Endothelial cell of umbilical vein (primary cell): ENCODE results near the gene EIF1AX. TPM values are rescaled to one million over a fixed set of nuclear protein-coding genes. Genes with fewer than 3 reads are reported as not detected.

Experiments
- BruUV-seq: library from RNA; stranded (reverse); fragments of 400-500 nt; replicated peaks from 2 replicates; lab custom pipeline; 2021; lab: Mats Ljungman, UMichigan
- CTCF ChIA-PET: fragments of 300-600, 350-600 bp; sonication (Branson Sonifier 250); formaldehyde crosslinking; loops from one replicate; lab custom pipeline; 2021; ENCODE audit warnings: antibody characterized with exemption, inconsistent platforms; lab: Charles Lee
- POLR2A ChIA-PET: fragments of 300-600, 350-600 bp; sonication (Branson Sonifier 250); formaldehyde crosslinking; loops from one replicate; lab custom pipeline; 2021; ENCODE audit warnings: antibody characterized with exemption, inconsistent platforms; lab: Charles Lee
- DNase-seq: peaks from one replicate; pipeline ENCODE4 v3.0.0-alpha.2; 2011; ENCODE audit warnings: low read depth, low spot score
- FAIRE-seq: peaks from 2 replicates; lab custom pipeline; 2011; peaks lifted over from hg19 to GRCh38; lab: Jason Lieb, UNC
- H2AFZ ChIP-seq: 2 replicates; pipeline ENCODE4 v1.6.0; 2012; ENCODE audit warnings: low read depth, low read length, control low read depth, inconsistent platforms
- H3K27ac ChIP-seq: 2 replicates; pipeline ENCODE4 v1.5.1; 2011; ENCODE audit warnings: low read depth, mild to moderate bottlenecking, control low read depth, low read length, moderate library complexity; ENCODE audit not compliant: insufficient read depth
- H3K27me3 ChIP-seq, 2 experiments: 2 replicates each; pipeline versions ENCODE4 v1.6.0 to v1.6.1; 2011; ENCODE audit warnings: low read length in 2 of 2, mixed read lengths in 1 of 2; ENCODE audit not compliant: control insufficient read depth in 2 of 2, insufficient read depth in 2 of 2
- H3K36me3 ChIP-seq, 2 experiments: 2 replicates in 1 of 2; 3 replicates in 1 of 2; pipeline ENCODE4 v1.5.1; 2011; ENCODE audit warnings: low read length in 2 of 2, mild to moderate bottlenecking in 1 of 2, moderate library complexity in 1 of 2; ENCODE audit not compliant: control insufficient read depth in 2 of 2, insufficient read depth in 2 of 2; ENCODE audit errors: extremely low read depth in 1 of 2
- H3K4me1 ChIP-seq: 3 replicates; pipeline ENCODE4 v1.5.1; 2011; ENCODE audit warnings: mild to moderate bottlenecking, low read length; ENCODE audit not compliant: control insufficient read depth, insufficient read depth; ENCODE audit errors: extremely low read depth
- H3K4me2 ChIP-seq: 2 replicates; pipeline ENCODE4 v1.6.1; 2011; ENCODE audit warnings: low read length, control low read depth, mixed read lengths; ENCODE audit not compliant: insufficient read depth
- H3K4me3 ChIP-seq, 3 experiments: fragments of 200-600 bp in 1 of 3; sonication (generic), shearing (Covaris generic) in 1 of 3; replicated peaks in 1 of 3; 2 replicates each; pipeline ENCODE4 v1.5.1; 2011 to 2016; ENCODE audit warnings: control low read depth in 3 of 3, low read length in 3 of 3, mild to moderate bottlenecking in 2 of 3, inconsistent platforms in 1 of 3, low read depth in 1 of 3, moderate library complexity in 1 of 3; ENCODE audit not compliant: insufficient read depth in 1 of 3
- H3K79me2 ChIP-seq: 2 replicates; pipeline ENCODE4 v1.6.0; 2012; ENCODE audit warnings: low read length, inconsistent platforms; ENCODE audit not compliant: control insufficient read depth, insufficient read depth
- H3K9ac ChIP-seq: replicated peaks from 2 replicates; pipeline ENCODE3; 2011; ENCODE audit warnings: low read length, control low read depth; ENCODE audit not compliant: insufficient read depth; ENCODE audit errors: extremely low read depth
- H3K9me1 ChIP-seq: replicated peaks from 3 replicates; pipeline ENCODE4 v1.6.0; 2011; ENCODE audit warnings: mild to moderate bottlenecking, low read length; ENCODE audit not compliant: control insufficient read depth, insufficient read depth; ENCODE audit errors: extremely low read depth
- H3K9me3 ChIP-seq: replicated peaks from 2 replicates; pipeline ENCODE4 v1.5.1; 2012; ENCODE audit warnings: low read length, inconsistent platforms; ENCODE audit not compliant: control insufficient read depth, insufficient read depth
- H4K20me1 ChIP-seq: replicated peaks from 2 replicates; pipeline ENCODE3; 2011; ENCODE audit warnings: mild to moderate bottlenecking, low read length; ENCODE audit not compliant: control insufficient read depth, insufficient read depth; ENCODE audit errors: extremely low read depth
- CTCF ChIP-seq, 2 donors: IDR thresholded peaks; 1 replicate in 1 of 2; 2 replicates in 1 of 2; pipeline ENCODE4 v1.5.1; 2011; ENCODE audit warnings: low read length in 2 of 2, mild to moderate bottlenecking in 2 of 2, moderate library complexity in 2 of 2, control low read depth in 1 of 2, inconsistent platforms in 1 of 2, low read depth in 1 of 2; ENCODE audit not compliant: insufficient read depth in 1 of 2; ENCODE audit errors: extremely low read depth in 1 of 2
- EZH2 ChIP-seq: IDR thresholded peaks from 2 replicates; pipeline ENCODE4 v1.6.1; 2012; ENCODE audit warnings: borderline replicate concordance, low read depth, mild to moderate bottlenecking, moderate library complexity, low read length, inconsistent platforms; ENCODE audit not compliant: severe bottlenecking
- FOS ChIP-seq: IDR thresholded peaks from 2 replicates; pipeline ENCODE4 v1.6.1; 2011; ENCODE audit warnings: mild to moderate bottlenecking, low read length, moderate library complexity, borderline replicate concordance; ENCODE audit not compliant: insufficient read depth
- GATA2 ChIP-seq: IDR thresholded peaks from 2 replicates; pipeline ENCODE4 v1.7.0; 2011; ENCODE audit warnings: low read depth, mild to moderate bottlenecking, moderate library complexity, mixed read lengths, low read length; ENCODE audit not compliant: insufficient read length, insufficient read depth
- JUN ChIP-seq: IDR thresholded peaks from 2 replicates; pipeline ENCODE4 v1.6.1; 2011; ENCODE audit warnings: borderline replicate concordance, low read depth; ENCODE audit not compliant: insufficient read length, insufficient read depth
- MAX ChIP-seq: IDR thresholded peaks from 2 replicates; pipeline ENCODE4 v1.6.1; 2011; ENCODE audit not compliant: insufficient read depth, insufficient read length
- MYC ChIP-seq: IDR thresholded peaks from one replicate; pipeline ENCODE4 v1.6.1; 2011; ENCODE audit warnings: mild to moderate bottlenecking, low read depth, low read length
- POLR2A ChIP-seq: IDR thresholded peaks from 2 replicates; pipeline ENCODE4 v1.6.1; 2012; ENCODE audit warnings: low read depth, mild to moderate bottlenecking, control low read depth, low read length
- POLR2AphosphoS5 ChIP-seq: IDR thresholded peaks from 2 replicates; pipeline ENCODE4 v1.6.1; 2012; ENCODE audit warnings: low read depth, mild to moderate bottlenecking, control low read depth, low read length, moderate library complexity; ENCODE audit not compliant: insufficient read depth
- dilution Hi-C: fragments of 300-500 bp; cut with MboI; formaldehyde crosslinking; loops from one replicate; pipeline ENCODE4 v1.15.0; 2019; ENCODE audit warnings: low sequenced_read_pairs; ENCODE audit not compliant: extremely low pct_ligation_motif_present
- intact Hi-C: fragments of 100-400 bp; cut with micrococcal nuclease; formaldehyde crosslinking; loops from one replicate; pipeline ENCODE4 v1.10.0; 2022
- polyA plus RNA-seq, 4 experiments: library from polyadenylated mRNA; depleted of rRNA in 3 of 4; stranded (reverse) in 3 of 4; unstranded in 1 of 4; fragments of >200 nt; gene quantifications; 2 replicates each; pipeline versions ENCODE4 v1.2.1 to v1.2.3, GENCODE V29; 2011 to 2012; ENCODE audit warnings: missing spikeins in 1 of 4
- total RNA-seq: library from RNA; stranded (reverse); gene quantifications from 2 replicates; pipeline ENCODE4 v1.2.3, GENCODE V29; 2021

Gene EIF1AX
- total and polyA plus RNA-seq, 2 donors (not counting 3 experiments of a cell fraction or from before 2014, with no cell fraction given), result 12.8 to 89.4 TPM

- ChIA-PET POLR2A (no interaction called here), CTCF (no interaction called here)
- no TSS peak for BruUV-seq
- Histone ChIP-seq H4K20me1 (no peaks in the 10 kb centered on the region), H3K9ac (no peak overlapping the region), H3K27me3 (peaks cover 8 to 9% of the 10 kb centered on the region in 2 experiments), H3K4me1 (no peaks in the 10 kb centered on the region), H3K79me2 (no peaks in the 10 kb centered on the region), H3K4me3 (no peak overlapping the region), H3K9me1 (no peaks in the 10 kb centered on the region), H3K4me2 (no peak overlapping the region), H3K36me3 (no peaks in the 10 kb centered on the region), H2AFZ (no peak overlapping the region), H3K27ac (no peak overlapping the region), H3K9me3 (no peaks in the 10 kb centered on the region)
- DNase-seq (no peak), FAIRE-seq (no peak)
- dilution Hi-C loops (no loop called here), intact Hi-C loops (no loop called here)
- TF ChIP-seq EZH2, result no peak
- no peak for TF ChIP-seq GATA2
- no peak for TF ChIP-seq MYC
- no peak for TF ChIP-seq MAX
- TF ChIP-seq CTCF (IDR thresholded peaks at IDR 0.05; ENCODE audit: extremely low read depth in 1 of 2, insufficient read depth in 1 of 2, low read depth in 1 of 2, low read length in 2 of 2), result no peak
- no peak for TF ChIP-seq POLR2AphosphoS5
- TF ChIP-seq POLR2A, result no peak
- no peak for TF ChIP-seq FOS
- no peak for TF ChIP-seq JUN
Measured at GRCh38 chrX:20116087-20116576, 25.5 kb downstream of the EIF1AX start.
